HG03280 (cell line): Measurements from ENCODE around the gene GPATCH1.
A peak's percentile ranks its signal among the peaks of the same experiment; 100 is the strongest.

ENCODE experiments used
- ATAC-seq: cut with Tn5 transposase; IDR thresholded peaks from one replicate; pipeline ENCODE4 v1.9.1; 2021; ENCODE audit warnings: mild to moderate bottlenecking, moderate library complexity; ENCODE audit not compliant: unreplicated experiment

The GPATCH1 gene

GRCh38 chr19:33062902-33063301 lies 18.1 kb upstream of the GPATCH1 start:
- ATAC-seq: no peak

- no peak for ATAC-seq
These were observed 17.6 kb upstream of the GPATCH1 start for GRCh38 chr19:33063356-33063752.

- ATAC-seq: no peak
These were observed 17.1 kb upstream of the GPATCH1 start for GRCh38 chr19:33063753-33064457.

- ATAC-seq: peak; percentile 50
These were observed 16.6 kb upstream of the GPATCH1 start for GRCh38 chr19:33064458-33064791.

- peak; percentile 75 for ATAC-seq
These were observed 16.0 kb upstream of the GPATCH1 start, which contains the start of gene RHPN2 for GRCh38 chr19:33064792-33065550. Gene RHPN2 (minus strand): TSS chr19:33064888. CDS start chr19:33064852, 36 bp downstream.

- ATAC-seq: no peak
These were observed 14.4 kb upstream of the GPATCH1 start for GRCh38 chr19:33066543-33066942.

- no peak for ATAC-seq
These were observed 13.9 kb upstream of the GPATCH1 start for GRCh38 chr19:33067121-33067520.

GRCh38 chr19:33071887-33072286 lies 9.1 kb upstream of the GPATCH1 start:
- no peak for ATAC-seq

GRCh38 chr19:33075519-33075918 lies 5.5 kb upstream of the GPATCH1 start:
- no peak for ATAC-seq

GRCh38 chr19:33085570-33086128 lies 4.7 kb downstream of the GPATCH1 start:
- no peak for ATAC-seq

GRCh38 chr19:33086955-33087354 lies 6.0 kb downstream of the GPATCH1 start:
- ATAC-seq: no peak

- ATAC-seq: no peak
These were observed 8.0 kb downstream of the GPATCH1 start for GRCh38 chr19:33089010-33089409.

GRCh38 chr19:33090179-33090578 lies 9.2 kb downstream of the GPATCH1 start:
- ATAC-seq: no peak

GRCh38 chr19:33093420-33094210 lies 12.6 kb downstream of the GPATCH1 start:
- ATAC-seq: no peak

- no peak for ATAC-seq
These were observed 13.6 kb downstream of the GPATCH1 start for GRCh38 chr19:33094436-33095067.

- no peak for ATAC-seq
These were observed 15.0 kb downstream of the GPATCH1 start for GRCh38 chr19:33096005-33096404.

- ATAC-seq: no peak
These were observed 17.1 kb downstream of the GPATCH1 start for GRCh38 chr19:33098055-33098534.

- no peak for ATAC-seq
These were observed 20.1 kb downstream of the GPATCH1 start for GRCh38 chr19:33100894-33101644.

- ATAC-seq: no peak
These were observed 21.9 kb downstream of the GPATCH1 start for GRCh38 chr19:33102893-33103292.

GRCh38 chr19:33108161-33108560 lies 27.2 kb downstream of the GPATCH1 start:
- no peak for ATAC-seq
